Activated CD4-positive, alpha-beta memory T cell treated with anti-CD3 and anti-CD28 coated beads, Interleukin-2, amount 10 ng/mL, durations not matched to agents 7 days and 5 days (primary cell): ENCODE data around the gene EXOG. TPM values are rescaled to one million over a fixed set of nuclear protein-coding genes. Genes with fewer than 3 reads are reported as not detected.
A peak's percentile ranks its signal among the peaks of the same experiment; 100 is the strongest.

ENCODE experiments used
- CTCF ChIA-PET: fragments of 350-600 bp; sonication (Branson Sonifier 250); formaldehyde crosslinking; loops from one replicate; lab custom pipeline; 2021; ENCODE audit warnings: antibody characterized with exemption, inconsistent platforms; lab: Charles Lee
- POLR2A ChIA-PET: fragments of 350-600 bp; sonication (Branson Sonifier 250); formaldehyde crosslinking; loops from one replicate; lab custom pipeline; 2021; ENCODE audit warnings: antibody characterized with exemption; lab: Charles Lee
- DNase-seq: peaks from one replicate; pipeline ENCODE4 v3.0.0-alpha.2; 2020
- H3K27ac Mint-ChIP-seq: one replicate; pipeline ENCODE4 v1.8.0; 2021; ENCODE audit warnings: mild to moderate bottlenecking, mixed read lengths
- H3K27me3 Mint-ChIP-seq: one replicate; pipeline ENCODE4 v1.8.0; 2021; ENCODE audit warnings: mixed read lengths
- H3K36me3 Mint-ChIP-seq: one replicate; pipeline ENCODE4 v1.8.0; 2021; ENCODE audit warnings: low read depth, mixed read lengths
- H3K4me1 Mint-ChIP-seq: one replicate; pipeline ENCODE4 v1.8.0; 2021; ENCODE audit warnings: mixed read lengths
- H3K4me3 Mint-ChIP-seq: one replicate; pipeline ENCODE4 v1.8.0; 2021; ENCODE audit warnings: mild to moderate bottlenecking, mixed read lengths
- H3K9me3 Mint-ChIP-seq: one replicate; pipeline ENCODE4 v1.8.0; 2021; ENCODE audit warnings: mixed read lengths
- total RNA-seq, 2 experiments: library from RNA; stranded (reverse); gene quantifications; one replicate each; pipeline ENCODE4 v1.2.3, GENCODE V29; 2021

The EXOG gene
- total RNA-seq, 2 experiments from 2014 or later: 17.8 to 19.0 TPM

DNA sequence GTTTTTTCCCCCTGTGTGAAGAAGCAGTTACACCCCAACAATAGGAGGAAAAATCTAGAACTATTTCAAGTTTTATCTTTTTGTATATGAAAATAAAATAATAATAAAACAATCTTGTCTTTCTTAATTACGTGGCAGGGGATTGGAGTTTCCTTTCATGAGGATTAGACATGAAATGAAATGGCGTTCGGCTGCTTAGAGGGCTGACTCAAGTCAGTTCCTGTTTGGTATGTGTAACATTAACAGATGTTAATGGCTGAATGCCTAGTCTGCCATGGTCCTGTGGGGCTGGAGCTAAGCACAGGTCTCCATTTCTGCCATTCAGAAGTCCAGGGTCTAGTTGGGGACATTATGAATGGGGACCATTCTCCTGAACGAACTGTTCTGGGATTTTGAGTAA is 3.1 kb upstream of the EXOG start:
- no peak for DNase-seq
- H3K9me3 Mint-ChIP-seq: no peaks in the 10 kb centered on the region
- ChIA-PET CTCF (interaction anchor here (1.1 to 1.5 kb wide), 3 partner anchors 9 to 158 kb away, joined by 3 to 7 read pairs (median 4); no protein-coding TSS in a partner anchor), POLR2A (no interaction called here)
- no peaks in the 10 kb centered on the region for H3K27me3 Mint-ChIP-seq
- H3K4me1 Mint-ChIP-seq: peaks cover 14% of the 10 kb centered on the region
- no peaks in the 10 kb centered on the region for H3K36me3 Mint-ChIP-seq
- no peak overlapping the region for H3K4me3 Mint-ChIP-seq
- no peak overlapping the region for H3K27ac Mint-ChIP-seq

- no peaks in the 10 kb centered on the region for H3K9me3 Mint-ChIP-seq
- no peaks in the 10 kb centered on the region for H3K27me3 Mint-ChIP-seq
- DNase-seq: no peak
- peaks cover 30% of the 10 kb centered on the region for H3K4me1 Mint-ChIP-seq
- CTCF ChIA-PET: interaction anchor here (0.6 to 3.4 kb wide), 24 partner anchors 9 to 791 kb away, joined by 3 to 36 read pairs (median 4); partner anchors contain the start of genes OXSR1 and XYLB
- H3K27ac Mint-ChIP-seq: peak overlapping the region; percentile 55
- POLR2A ChIA-PET: interaction anchor here (0.6 to 1.8 kb wide), 15 partner anchors 12 to 910 kb away, joined by 3 to 6 read pairs (median 4); partner anchors contain the start of genes ACAA1, OXSR1 and XYLB
- peak overlapping the region; percentile 94 for H3K4me3 Mint-ChIP-seq
- peaks cover 27% of the 10 kb centered on the region for H3K36me3 Mint-ChIP-seq
These were observed 891 bp downstream of the EXOG start for GRCh38 chr3:38497031-38497430.

GRCh38 chr3:38500688-38501417 is 4.7 kb downstream of the EXOG start:
- Mint-ChIP-seq H3K36me3 (peaks cover 36% of the 10 kb centered on the region), H3K4me1 (peaks cover 28% of the 10 kb centered on the region), H3K27ac (no peak overlapping the region), H3K27me3 (no peaks in the 10 kb centered on the region), H3K4me3 (no peak overlapping the region), H3K9me3 (no peaks in the 10 kb centered on the region)
- CTCF ChIA-PET: interaction anchor here (1.3 to 2.0 kb wide), 4 partner anchors 9 to 155 kb away, joined by 3 to 13 read pairs (median 5); no protein-coding TSS in a partner anchor
- POLR2A ChIA-PET: no interaction called here
- DNase-seq: no peak

DNA sequence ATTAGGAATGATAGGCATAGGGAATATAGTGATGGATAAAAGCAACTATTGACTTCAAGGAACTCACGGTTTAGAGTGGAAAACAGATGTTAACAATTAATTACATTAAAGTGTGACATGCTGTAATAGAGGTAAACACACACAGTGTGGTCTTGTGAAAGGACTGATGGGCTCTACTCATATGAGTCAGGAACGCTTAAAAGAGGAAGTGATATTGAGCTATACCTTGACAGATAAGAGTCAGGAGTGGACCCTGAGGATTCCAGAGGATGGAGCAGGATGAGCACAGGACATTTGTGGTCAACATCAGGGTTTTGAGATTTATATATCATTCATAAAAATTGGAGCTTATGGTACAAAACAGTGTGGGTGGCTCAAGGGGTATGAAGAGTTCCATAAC is 11.0 kb downstream of the EXOG start:
- no peak for DNase-seq
- Mint-ChIP-seq H3K4me3 (no peak overlapping the region), H3K4me1 (no peaks in the 10 kb centered on the region), H3K27ac (no peak overlapping the region), H3K27me3 (no peaks in the 10 kb centered on the region), H3K36me3 (peaks cover 36% of the 10 kb centered on the region), H3K9me3 (no peaks in the 10 kb centered on the region)
- CTCF ChIA-PET: interaction anchor here (1.4 to 3.4 kb wide), 2 partner anchors 14 to 25 kb away, joined by 3 to 28 read pairs; no protein-coding TSS in a partner anchor
- POLR2A ChIA-PET: interaction anchor here (1.8 kb wide), 1 partner anchor 13 kb away, joined by 4 read pairs; no protein-coding TSS in a partner anchor

GRCh38 chr3:38509732-38510131 is 13.6 kb downstream of the EXOG start:
- Mint-ChIP-seq H3K27me3 (no peaks in the 10 kb centered on the region), H3K27ac (no peak overlapping the region), H3K36me3 (peaks cover 36% of the 10 kb centered on the region), H3K9me3 (no peaks in the 10 kb centered on the region), H3K4me3 (no peak overlapping the region), H3K4me1 (no peaks in the 10 kb centered on the region)
- ChIA-PET POLR2A (interaction anchor here (0.9 to 1.0 kb wide), 2 partner anchors 9 to 13 kb away, joined by 3 to 4 read pairs; no protein-coding TSS in a partner anchor), CTCF (interaction anchor here (1.2 to 2.3 kb wide), 2 partner anchors 11 to 13 kb away, joined by 4 to 21 read pairs; partner anchors contain the start of gene EXOG)
- no peak for DNase-seq

GRCh38 chr3:38510631-38511030 is 14.5 kb downstream of the EXOG start:
- CTCF ChIA-PET: interaction anchor here (2.3 kb wide), 1 partner anchor 10 kb away, joined by 21 read pairs; no protein-coding TSS in a partner anchor
- H3K4me3 Mint-ChIP-seq: no peak overlapping the region
- H3K9me3 Mint-ChIP-seq: no peaks in the 10 kb centered on the region
- no peaks in the 10 kb centered on the region for H3K4me1 Mint-ChIP-seq
- peaks cover 36% of the 10 kb centered on the region for H3K36me3 Mint-ChIP-seq
- POLR2A ChIA-PET: no interaction called here
- no peak overlapping the region for H3K27ac Mint-ChIP-seq
- no peaks in the 10 kb centered on the region for H3K27me3 Mint-ChIP-seq
- DNase-seq: no peak

DNA sequence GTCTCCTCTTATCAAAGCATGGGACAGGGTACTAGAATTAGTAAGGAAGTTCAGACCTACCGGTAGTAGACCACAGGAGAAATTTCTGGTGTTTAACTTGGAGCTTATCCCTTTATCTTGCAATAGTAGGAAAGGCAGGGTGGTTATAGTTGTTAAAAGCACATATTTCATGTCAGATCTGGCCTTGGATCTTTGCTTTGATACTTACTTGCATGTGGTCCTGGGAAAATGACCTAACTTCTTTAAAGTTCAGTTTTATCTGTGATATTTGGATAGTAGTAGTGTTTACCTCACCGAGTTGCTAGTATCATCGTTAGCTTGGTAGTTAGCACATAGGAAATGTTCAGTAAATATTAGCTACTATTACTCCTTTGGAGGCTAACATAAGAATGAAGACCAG is 15.4 kb downstream of the EXOG start:
- ChIA-PET CTCF (interaction anchor here (2.3 kb wide), 1 partner anchor 10 kb away, joined by 16 read pairs; no protein-coding TSS in a partner anchor), POLR2A (no interaction called here)
- H3K27ac Mint-ChIP-seq: no peak overlapping the region
- no peak overlapping the region for H3K4me3 Mint-ChIP-seq
- no peaks in the 10 kb centered on the region for H3K27me3 Mint-ChIP-seq
- no peaks in the 10 kb centered on the region for H3K4me1 Mint-ChIP-seq
- no peak for DNase-seq
- peaks cover 40% of the 10 kb centered on the region for H3K36me3 Mint-ChIP-seq
- no peaks in the 10 kb centered on the region for H3K9me3 Mint-ChIP-seq

DNA sequence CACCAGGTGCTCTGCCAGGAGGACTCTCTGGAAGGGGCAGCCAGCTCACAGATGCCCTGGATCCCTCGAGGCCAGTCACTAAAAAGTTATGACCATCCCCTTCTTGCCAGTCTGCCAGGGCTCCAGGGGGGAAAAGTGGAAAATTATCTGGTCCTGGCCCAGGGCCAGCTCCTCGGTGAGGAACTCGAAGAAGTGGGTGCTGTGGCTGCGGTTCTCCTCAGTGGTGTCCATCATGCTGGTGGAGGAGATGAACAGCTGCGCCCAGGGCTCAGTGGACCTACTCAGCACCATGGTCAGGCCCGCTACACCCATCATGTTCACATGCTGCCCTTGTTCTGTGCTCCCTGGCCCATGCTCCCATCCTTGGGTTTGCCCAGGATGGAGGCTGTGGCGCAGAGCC is 19.2 kb downstream of the EXOG start:
- Mint-ChIP-seq H3K27me3 (no peaks in the 10 kb centered on the region), H3K36me3 (peaks cover 34% of the 10 kb centered on the region), H3K9me3 (no peaks in the 10 kb centered on the region), H3K4me1 (peaks cover 17% of the 10 kb centered on the region), H3K27ac (no peak overlapping the region), H3K4me3 (no peak overlapping the region)
- ChIA-PET POLR2A (interaction anchor here (1.9 kb wide), 1 partner anchor 19 kb away, joined by 6 read pairs; no protein-coding TSS in a partner anchor), CTCF (interaction anchor here (0.8 to 1.2 kb wide), 2 partner anchors 136 kb away, joined by 3 read pairs; no protein-coding TSS in a partner anchor)
- DNase-seq: no peak

- H3K4me1 Mint-ChIP-seq: peaks cover 26% of the 10 kb centered on the region
- H3K9me3 Mint-ChIP-seq: no peaks in the 10 kb centered on the region
- ChIA-PET POLR2A (no interaction called here), CTCF (interaction anchor here (1.1 kb wide), 1 partner anchor 9 kb away, joined by 3 read pairs; no protein-coding TSS in a partner anchor)
- no peak for DNase-seq
- H3K27me3 Mint-ChIP-seq: no peaks in the 10 kb centered on the region
- peaks cover 28% of the 10 kb centered on the region for H3K36me3 Mint-ChIP-seq
- H3K27ac Mint-ChIP-seq: no peak overlapping the region
- no peak overlapping the region for H3K4me3 Mint-ChIP-seq
These were observed 20.5 kb downstream of the EXOG start for GRCh38 chr3:38516669-38517068.

- Mint-ChIP-seq H3K27me3 (no peaks in the 10 kb centered on the region), H3K27ac (peak overlapping the region; percentile 23), H3K4me3 (no peak overlapping the region), H3K9me3 (no peaks in the 10 kb centered on the region), H3K36me3 (peaks cover 24% of the 10 kb centered on the region), H3K4me1 (peaks cover 26% of the 10 kb centered on the region)
- no peak for DNase-seq
- POLR2A ChIA-PET: interaction anchor here (0.9 to 1.4 kb wide), 3 partner anchors 10 to 354 kb away, joined by 3 to 4 read pairs (median 3); partner anchors contain the start of gene OXSR1
- CTCF ChIA-PET: interaction anchor here (0.6 to 5.3 kb wide), 6 partner anchors 16 to 143 kb away, joined by 3 to 52 read pairs (median 4); partner anchors contain the start of gene EXOG
These were observed 22.9 kb downstream of the EXOG start for GRCh38 chr3:38519000-38519399.

DNA sequence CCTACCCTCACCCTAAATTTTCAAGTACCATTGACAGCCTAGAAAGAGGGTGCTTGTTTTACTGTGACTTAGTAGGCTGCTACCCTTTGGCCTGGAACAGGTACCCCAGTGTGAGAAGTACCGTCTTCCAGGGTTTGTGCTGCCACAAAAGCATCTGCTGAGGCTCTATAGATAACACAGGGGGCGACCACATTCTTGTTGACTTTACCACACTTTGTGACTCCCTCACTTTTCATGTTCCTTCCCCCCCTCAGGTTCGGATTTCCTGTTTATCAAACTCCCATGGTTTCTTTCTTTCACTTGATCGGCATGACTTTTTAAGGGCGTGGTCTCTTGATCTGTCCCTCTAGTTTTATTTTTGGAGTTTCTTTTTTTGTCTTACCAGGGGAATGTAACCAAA is 23.5 kb downstream of the EXOG start:
- ChIA-PET CTCF (interaction anchor here (0.6 to 5.3 kb wide), 10 partner anchors 10 to 146 kb away, joined by 3 to 52 read pairs (median 21); partner anchors contain the start of gene EXOG), POLR2A (interaction anchor here (1.0 to 1.4 kb wide), 2 partner anchors 132 to 355 kb away, joined by 3 to 4 read pairs; partner anchors contain the start of gene OXSR1)
- H3K4me3 Mint-ChIP-seq: peak overlapping the region; percentile 5
- H3K27me3 Mint-ChIP-seq: no peaks in the 10 kb centered on the region
- H3K27ac Mint-ChIP-seq: peak overlapping the region; percentile 58
- no peaks in the 10 kb centered on the region for H3K9me3 Mint-ChIP-seq
- peak; percentile 23 for DNase-seq
- peaks cover 26% of the 10 kb centered on the region for H3K36me3 Mint-ChIP-seq
- H3K4me1 Mint-ChIP-seq: peaks cover 26% of the 10 kb centered on the region

- H3K4me1 Mint-ChIP-seq: peaks cover 26% of the 10 kb centered on the region
- DNase-seq: peak; percentile 69
- H3K27ac Mint-ChIP-seq: no peak overlapping the region
- H3K27me3 Mint-ChIP-seq: no peaks in the 10 kb centered on the region
- CTCF ChIA-PET: interaction anchor here (0.6 to 5.3 kb wide), 36 partner anchors 9 to 801 kb away, joined by 3 to 52 read pairs (median 5); partner anchors contain the start of genes DLEC1 and EXOG
- POLR2A ChIA-PET: interaction anchor here (0.9 to 1.2 kb wide), 2 partner anchors 8 to 25 kb away, joined by 3 to 4 read pairs; partner anchors contain the start of gene EXOG
- peaks cover 42% of the 10 kb centered on the region for H3K36me3 Mint-ChIP-seq
- no peaks in the 10 kb centered on the region for H3K9me3 Mint-ChIP-seq
- H3K4me3 Mint-ChIP-seq: no peak overlapping the region
These were observed 25.3 kb downstream of the EXOG start for GRCh38 chr3:38521391-38521987.
